ENCODE data around the gene LSAMP. TPM values are rescaled to one million over a fixed set of nuclear protein-coding genes. Genes with fewer than 3 reads are reported as not detected.
"Not testable (repeated sequence)": the region's sequence is repeated elsewhere in the genome, so short reads cannot be mapped to it uniquely, and the experiment has no call there.

The LSAMP gene
- total RNA-seq, 1 experiment from 2014 or later: 0.16 TPM

DNA sequence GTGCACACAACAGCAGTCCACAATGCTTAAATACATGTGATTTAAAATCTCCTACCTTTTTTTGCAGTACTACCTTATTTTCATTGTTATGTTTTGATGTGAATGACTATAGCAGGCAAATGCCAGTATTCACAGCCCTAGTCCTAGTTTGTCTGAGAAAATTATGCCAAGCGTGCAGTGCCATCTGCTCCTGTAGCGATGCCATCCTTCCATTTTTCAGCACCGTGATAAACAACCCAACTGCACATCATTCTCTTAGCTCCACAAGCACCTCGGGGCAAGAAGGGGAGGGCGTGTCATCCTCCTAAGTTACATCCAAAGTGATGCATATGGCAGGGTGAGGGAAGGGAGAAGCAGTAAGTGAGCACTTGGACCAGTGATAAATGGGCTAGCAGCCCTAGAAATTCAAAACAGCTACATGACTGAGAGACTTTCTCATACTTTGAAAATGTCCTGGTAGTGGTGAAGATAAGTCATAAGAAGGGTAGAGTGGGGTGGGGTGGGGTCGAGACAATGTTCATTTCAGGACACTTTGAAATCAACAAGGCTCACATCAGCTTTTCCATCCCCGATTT, 198.8 kb downstream of the LSAMP start:
- no peak for DNase-seq
- Histone ChIP-seq H3K27me3 (no peaks in the 10 kb centered on the region), H3K36me3 (no peaks in the 10 kb centered on the region), H3K9me3 (no peaks in the 10 kb centered on the region), H3K4me3 (no peak overlapping the region)

- Histone ChIP-seq H3K4me3 (no peak overlapping the region), H3K36me3 (no peaks in the 10 kb centered on the region), H3K9me3 (no peaks in the 10 kb centered on the region), H3K27me3 (no peaks in the 10 kb centered on the region)
- DNase-seq: no peak
Observed at GRCh38 chr3:116242825-116243224, 202.5 kb downstream of the LSAMP start.

- DNase-seq: no peak
- Histone ChIP-seq H3K4me3 (no peak overlapping the region), H3K27me3 (no peaks in the 10 kb centered on the region), H3K9me3 (no peaks in the 10 kb centered on the region), H3K36me3 (no peaks in the 10 kb centered on the region)
Observed at GRCh38 chr3:116241677-116242076, 203.6 kb downstream of the LSAMP start.

DNA sequence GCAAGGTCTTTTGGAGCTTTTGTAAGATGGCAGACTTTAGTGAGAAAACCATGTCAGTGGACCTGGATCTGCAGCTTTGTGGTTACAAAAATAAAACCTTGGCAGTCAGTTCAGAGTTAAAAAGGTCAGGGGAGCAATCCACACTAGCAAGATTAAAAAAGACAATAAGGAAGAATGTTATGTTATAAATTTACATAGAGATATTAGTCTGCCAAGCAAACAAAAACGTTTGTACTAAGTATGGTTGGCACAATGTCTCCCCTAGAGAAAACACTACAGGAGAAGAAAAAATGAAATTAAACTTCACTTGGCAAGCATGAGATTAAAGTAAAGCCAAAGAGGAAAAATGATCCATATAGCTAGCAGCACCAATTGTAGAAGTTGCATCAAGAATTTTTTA, 205.0 kb downstream of the LSAMP start:
- Histone ChIP-seq H3K9me3 (no peaks in the 10 kb centered on the region), H3K36me3 (no peaks in the 10 kb centered on the region), H3K4me3 (no peak overlapping the region), H3K27me3 (no peaks in the 10 kb centered on the region)
- DNase-seq: no peak

- H3K27me3 ChIP-seq: no peaks in the 10 kb centered on the region
- no peak overlapping the region for H3K4me3 ChIP-seq
- no peak for DNase-seq
- no peaks in the 10 kb centered on the region for H3K9me3 ChIP-seq
- no peaks in the 10 kb centered on the region for H3K36me3 ChIP-seq
Observed at GRCh38 chr3:116238846-116239565, 206.3 kb downstream of the LSAMP start.

- Histone ChIP-seq H3K9me3 (no peaks in the 10 kb centered on the region), H3K4me3 (no peak overlapping the region), H3K36me3 (no peaks in the 10 kb centered on the region), H3K27me3 (peaks cover 2% of the 10 kb centered on the region; the same call in 1 of the 2 replicates)
- DNase-seq: no peak
Observed at GRCh38 chr3:116233711-116234357, 211.5 kb downstream of the LSAMP start.

DNA sequence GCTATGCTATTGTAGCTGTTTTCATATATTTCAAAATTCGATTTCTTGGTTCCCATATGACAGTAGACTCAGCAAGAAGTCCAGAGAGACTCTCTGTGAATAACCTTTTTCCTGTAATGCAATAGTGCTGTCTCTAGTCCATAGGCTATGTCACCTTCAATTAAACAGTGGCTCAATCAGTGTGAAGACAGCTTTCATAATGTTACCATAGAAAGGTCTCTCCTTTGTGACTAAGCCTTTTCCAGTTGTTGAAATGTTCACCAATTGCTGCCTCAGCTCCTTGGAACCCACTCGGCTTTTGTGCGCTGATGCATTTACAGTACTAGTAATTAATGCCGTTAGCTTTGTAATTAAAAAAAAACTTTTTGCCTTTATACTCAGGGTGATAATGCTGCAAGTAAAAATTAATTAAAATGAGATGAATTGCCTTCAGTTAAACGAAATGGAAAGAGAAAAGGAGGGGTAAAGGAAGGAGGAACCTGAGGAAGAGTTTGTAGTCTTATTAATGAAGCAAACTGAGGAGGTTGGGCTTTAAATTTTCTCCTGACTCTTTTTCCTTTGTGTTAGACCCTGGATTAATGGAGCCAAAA, 214.8 kb downstream of the LSAMP start:
- Histone ChIP-seq H3K9me3 (no peaks in the 10 kb centered on the region), H3K36me3 (no peaks in the 10 kb centered on the region), H3K27me3 (peaks cover 2% of the 10 kb centered on the region), H3K4me3 (no peak overlapping the region)
- no peak for DNase-seq

GRCh38 chr3:116226266-116226665, 219.0 kb downstream of the LSAMP start:
- H3K36me3 ChIP-seq: no peaks in the 10 kb centered on the region
- H3K27me3 ChIP-seq: peaks cover 4% of the 10 kb centered on the region
- H3K4me3 ChIP-seq: no peak overlapping the region

GRCh38 chr3:116216761-116217160, 228.5 kb downstream of the LSAMP start:
- Histone ChIP-seq H3K9me3 (no peaks in the 10 kb centered on the region), H3K36me3 (no peaks in the 10 kb centered on the region), H3K4me3 (no peak overlapping the region), H3K27me3 (no peaks in the 10 kb centered on the region)
- no peak for DNase-seq

More at GRCh38 chr3:116226266-116226665, 219.0 kb downstream of the LSAMP start:
- H3K9me3 ChIP-seq: no peaks in the 10 kb centered on the region
- no peak for DNase-seq

DNA sequence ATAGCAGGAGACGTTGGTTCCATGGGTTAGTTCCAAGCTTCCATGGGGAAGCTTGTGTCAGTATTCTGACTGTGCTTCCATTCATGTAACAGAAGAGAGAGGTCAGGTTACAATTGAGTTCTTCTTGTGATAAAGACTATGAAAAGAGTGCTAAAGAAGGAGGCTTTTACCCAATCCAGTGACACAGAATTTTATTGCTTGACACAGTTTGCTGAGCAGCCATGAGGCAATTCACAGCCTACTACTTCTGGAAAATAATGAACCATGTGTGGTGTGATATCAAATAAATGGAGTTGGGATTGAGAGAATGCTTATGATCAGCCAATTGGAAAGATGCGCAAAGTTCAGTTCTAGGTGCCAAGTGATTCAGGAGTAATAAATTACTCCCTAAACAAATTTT, 233.4 kb downstream of the LSAMP start:
- H3K9me3 ChIP-seq: no peaks in the 10 kb centered on the region; the same call in 1 of the 2 replicates
- no peak overlapping the region for H3K4me3 ChIP-seq
- DNase-seq: no peak
- H3K27me3 ChIP-seq: no peaks in the 10 kb centered on the region
- no peaks in the 10 kb centered on the region for H3K36me3 ChIP-seq

- not testable (repeated sequence) for H3K27me3 ChIP-seq, H3K36me3 ChIP-seq, DNase-seq, H3K9me3 ChIP-seq, H3K4me3 ChIP-seq
Observed at GRCh38 chr3:116208830-116209229, 236.5 kb downstream of the LSAMP start.

GRCh38 chr3:116200956-116201690, 244.2 kb downstream of the LSAMP start:
- H3K4me3 ChIP-seq: no peak overlapping the region
- no peak for DNase-seq
- H3K9me3 ChIP-seq: no peaks in the 10 kb centered on the region
- no peaks in the 10 kb centered on the region for H3K36me3 ChIP-seq
- no peaks in the 10 kb centered on the region; the same call in 1 of the 2 replicates for H3K27me3 ChIP-seq

DNA sequence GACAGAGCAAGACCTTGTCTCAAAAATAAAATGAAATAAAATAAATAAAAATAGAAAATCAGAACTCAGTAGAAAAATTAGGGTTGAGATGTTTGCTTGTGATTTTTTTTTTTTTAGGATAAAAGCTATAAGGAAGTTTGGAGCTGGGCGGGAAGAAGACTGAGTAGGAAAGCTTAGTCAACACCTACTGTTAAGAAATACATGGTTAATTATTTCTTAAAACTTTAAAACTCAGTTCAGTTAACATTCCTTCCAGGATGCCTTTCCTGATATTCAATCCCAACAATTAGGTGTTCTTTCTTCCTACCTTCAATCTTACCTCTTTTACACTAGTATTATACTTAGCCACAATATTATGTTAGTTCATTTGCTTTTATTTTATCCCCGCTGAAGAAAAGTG, 246.2 kb downstream of the LSAMP start:
- Histone ChIP-seq H3K36me3 (no peaks in the 10 kb centered on the region), H3K9me3 (no peaks in the 10 kb centered on the region), H3K4me3 (no peak overlapping the region), H3K27me3 (no peaks in the 10 kb centered on the region; the same call in 1 of the 2 replicates)
- no peak for DNase-seq

- no peak for DNase-seq
- H3K36me3 ChIP-seq: no peaks in the 10 kb centered on the region
- H3K27me3 ChIP-seq: no peaks in the 10 kb centered on the region; the same call in 1 of the 2 replicates
- no peaks in the 10 kb centered on the region for H3K9me3 ChIP-seq
- no peak overlapping the region for H3K4me3 ChIP-seq
Observed at GRCh38 chr3:116198087-116198486, 247.2 kb downstream of the LSAMP start.

DNA sequence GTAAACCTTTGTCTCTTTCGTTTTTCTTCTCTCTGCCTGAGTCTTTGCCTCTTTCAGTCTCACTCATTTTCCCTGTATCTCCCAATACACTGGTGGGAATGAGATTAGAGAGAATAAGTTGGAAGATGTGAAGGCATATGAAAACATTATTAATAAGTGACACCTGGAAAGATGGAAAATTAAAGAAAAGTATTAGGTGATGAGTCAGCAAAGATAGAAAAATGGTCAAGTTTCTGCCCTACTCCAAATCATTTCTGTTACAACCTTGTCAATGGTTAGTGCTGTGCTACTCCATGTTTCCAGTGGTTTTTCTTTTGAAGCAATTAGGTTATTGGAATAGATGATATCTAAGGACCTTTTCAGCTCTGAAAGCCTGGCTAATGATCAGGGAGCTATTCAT, 252.8 kb downstream of the LSAMP start:
- DNase-seq: no peak
- Histone ChIP-seq H3K36me3 (no peaks in the 10 kb centered on the region), H3K4me3 (no peak overlapping the region), H3K27me3 (no peaks in the 10 kb centered on the region), H3K9me3 (no peaks in the 10 kb centered on the region)

GRCh38 chr3:116191409-116191808, 253.9 kb downstream of the LSAMP start:
- H3K4me3 ChIP-seq: no peak overlapping the region
- DNase-seq: no peak
- no peaks in the 10 kb centered on the region for H3K27me3 ChIP-seq
- no peaks in the 10 kb centered on the region for H3K36me3 ChIP-seq
- no peaks in the 10 kb centered on the region for H3K9me3 ChIP-seq

- H3K4me3 ChIP-seq: no peak overlapping the region
- H3K27me3 ChIP-seq: no peaks in the 10 kb centered on the region
- no peaks in the 10 kb centered on the region for H3K36me3 ChIP-seq
- DNase-seq: no peak
- H3K9me3 ChIP-seq: no peaks in the 10 kb centered on the region
Observed at GRCh38 chr3:116190095-116190494, 255.2 kb downstream of the LSAMP start.

Measured in MG63 (cell line).